ENCODE data around the gene BANF1.
"Not testable (repeated sequence)": the region's sequence is repeated elsewhere in the genome, so short reads cannot be mapped to it uniquely, and the experiment has no call there.

DNA sequence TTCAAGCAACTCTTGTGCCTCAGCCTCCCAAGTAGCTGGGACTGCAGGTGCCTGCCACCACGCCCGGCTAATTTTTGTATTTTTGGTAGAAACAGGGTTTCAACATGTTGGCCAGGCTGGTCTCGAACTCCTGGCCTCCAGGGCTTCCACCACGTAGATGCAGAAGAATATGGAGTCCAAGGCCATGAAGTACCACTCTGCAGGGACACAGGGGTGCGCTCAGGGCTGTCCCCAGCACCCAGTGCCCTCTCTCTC lies 20.8 kb downstream of the BANF1 start:
- TF ChIP-seq, protein P1, sequence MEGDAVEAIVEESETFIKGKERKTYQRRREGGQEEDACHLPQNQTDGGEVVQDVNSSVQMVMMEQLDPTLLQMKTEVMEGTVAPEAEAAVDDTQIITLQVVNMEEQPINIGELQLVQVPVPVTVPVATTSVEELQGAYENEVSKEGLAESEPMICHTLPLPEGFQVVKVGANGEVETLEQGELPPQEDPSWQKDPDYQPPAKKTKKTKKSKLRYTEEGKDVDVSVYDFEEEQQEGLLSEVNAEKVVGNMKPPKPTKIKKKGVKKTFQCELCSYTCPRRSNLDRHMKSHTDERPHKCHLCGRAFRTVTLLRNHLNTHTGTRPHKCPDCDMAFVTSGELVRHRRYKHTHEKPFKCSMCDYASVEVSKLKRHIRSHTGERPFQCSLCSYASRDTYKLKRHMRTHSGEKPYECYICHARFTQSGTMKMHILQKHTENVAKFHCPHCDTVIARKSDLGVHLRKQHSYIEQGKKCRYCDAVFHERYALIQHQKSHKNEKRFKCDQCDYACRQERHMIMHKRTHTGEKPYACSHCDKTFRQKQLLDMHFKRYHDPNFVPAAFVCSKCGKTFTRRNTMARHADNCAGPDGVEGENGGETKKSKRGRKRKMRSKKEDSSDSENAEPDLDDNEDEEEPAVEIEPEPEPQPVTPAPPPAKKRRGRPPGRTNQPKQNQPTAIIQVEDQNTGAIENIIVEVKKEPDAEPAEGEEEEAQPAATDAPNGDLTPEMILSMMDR (IDR thresholded peaks at IDR 0.05; ENCODE audit: low read length), result not testable (repeated sequence)
- TF ChIP-seq EZH2 (IDR thresholded peaks at IDR 0.05; ENCODE audit: borderline replicate concordance, low read length), result not testable (repeated sequence)

Measured in OCI-LY1 (cell line).